ENCODE measurements around the gene PIAS4. TPM values are rescaled to one million over a fixed set of nuclear protein-coding genes. Genes with fewer than 3 reads are reported as not detected.

Gene PIAS4
- polyA plus RNA-seq, 1 donor = 27.5 TPM

DNA sequence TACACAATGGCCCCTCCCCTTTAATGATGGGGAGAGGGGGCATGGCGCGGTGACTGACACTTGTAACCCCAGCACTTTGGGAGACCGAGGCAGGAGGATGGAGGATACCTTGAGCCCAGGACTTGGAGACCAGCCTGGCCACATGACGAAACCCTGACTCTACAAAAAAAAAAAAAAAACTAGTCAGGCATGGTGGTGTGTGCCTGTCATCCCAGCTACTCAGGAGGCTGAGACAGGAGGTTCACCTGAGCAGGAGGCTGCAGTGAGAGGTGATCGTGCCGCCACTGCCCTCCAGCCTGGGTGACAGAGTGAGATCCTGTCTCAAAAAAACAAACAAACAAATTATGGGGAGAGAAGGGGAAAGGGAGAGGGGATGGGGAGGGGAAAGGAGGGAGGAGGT, 72.9 kb downstream of the PIAS4 start:
- no peak for DNase-seq

DNA sequence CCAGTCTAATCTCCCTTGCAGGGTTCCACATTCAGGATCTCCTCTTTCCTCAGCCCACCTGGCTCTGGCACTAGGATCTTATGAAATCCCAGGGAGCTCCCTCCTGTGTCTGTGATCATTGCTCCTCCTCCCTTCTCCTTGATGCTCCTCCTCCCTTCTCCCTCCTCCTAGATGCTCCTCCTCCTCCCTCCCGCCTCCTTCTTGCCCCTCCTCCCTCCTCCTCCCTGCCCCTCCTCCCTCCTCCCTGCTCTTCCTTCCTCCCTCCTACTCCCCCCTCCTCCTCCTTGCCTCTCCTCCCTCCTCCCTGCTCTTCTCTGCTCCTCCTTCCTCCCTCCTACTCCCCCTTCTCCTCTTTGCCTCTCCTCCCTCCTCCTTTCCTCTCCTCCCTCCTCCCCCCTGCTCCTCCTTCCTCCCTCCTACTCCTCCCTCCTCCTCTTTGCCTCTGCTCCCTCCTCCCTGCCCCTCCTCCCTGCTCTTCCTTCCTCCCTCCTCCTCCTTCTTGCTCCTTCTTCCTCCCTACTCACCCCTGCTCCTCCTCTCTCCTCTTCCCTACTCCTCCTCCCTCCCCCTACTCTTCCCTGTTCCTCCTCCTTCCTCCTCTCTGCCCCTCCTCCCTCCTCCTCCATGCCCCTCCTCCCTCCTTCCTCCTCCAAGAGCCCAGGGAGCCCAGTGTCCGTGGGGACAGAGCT, 74.0 kb downstream of the PIAS4 start:
- DNase-seq = no peak

DNA sequence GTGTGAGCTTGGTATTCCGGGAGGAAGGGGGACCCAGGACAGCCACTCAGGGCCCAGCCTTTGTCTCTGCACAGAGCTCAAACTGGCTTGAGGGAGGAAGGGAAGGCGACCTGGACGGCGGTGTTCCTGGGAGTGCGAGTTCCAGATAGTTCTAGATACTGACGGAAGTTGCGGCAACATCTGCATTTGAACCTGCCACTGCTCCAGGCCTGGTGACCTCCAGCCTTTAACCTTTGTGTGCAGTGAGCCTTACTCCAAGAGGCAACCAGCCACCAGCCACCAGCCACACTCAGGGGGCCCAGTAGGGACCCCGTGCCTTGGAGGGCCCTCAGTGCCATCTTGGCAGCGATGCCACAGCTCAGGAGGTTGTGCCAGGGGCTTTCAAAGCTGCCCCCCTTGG, 74.6 kb downstream of the PIAS4 start:
- no peak for DNase-seq

DNA sequence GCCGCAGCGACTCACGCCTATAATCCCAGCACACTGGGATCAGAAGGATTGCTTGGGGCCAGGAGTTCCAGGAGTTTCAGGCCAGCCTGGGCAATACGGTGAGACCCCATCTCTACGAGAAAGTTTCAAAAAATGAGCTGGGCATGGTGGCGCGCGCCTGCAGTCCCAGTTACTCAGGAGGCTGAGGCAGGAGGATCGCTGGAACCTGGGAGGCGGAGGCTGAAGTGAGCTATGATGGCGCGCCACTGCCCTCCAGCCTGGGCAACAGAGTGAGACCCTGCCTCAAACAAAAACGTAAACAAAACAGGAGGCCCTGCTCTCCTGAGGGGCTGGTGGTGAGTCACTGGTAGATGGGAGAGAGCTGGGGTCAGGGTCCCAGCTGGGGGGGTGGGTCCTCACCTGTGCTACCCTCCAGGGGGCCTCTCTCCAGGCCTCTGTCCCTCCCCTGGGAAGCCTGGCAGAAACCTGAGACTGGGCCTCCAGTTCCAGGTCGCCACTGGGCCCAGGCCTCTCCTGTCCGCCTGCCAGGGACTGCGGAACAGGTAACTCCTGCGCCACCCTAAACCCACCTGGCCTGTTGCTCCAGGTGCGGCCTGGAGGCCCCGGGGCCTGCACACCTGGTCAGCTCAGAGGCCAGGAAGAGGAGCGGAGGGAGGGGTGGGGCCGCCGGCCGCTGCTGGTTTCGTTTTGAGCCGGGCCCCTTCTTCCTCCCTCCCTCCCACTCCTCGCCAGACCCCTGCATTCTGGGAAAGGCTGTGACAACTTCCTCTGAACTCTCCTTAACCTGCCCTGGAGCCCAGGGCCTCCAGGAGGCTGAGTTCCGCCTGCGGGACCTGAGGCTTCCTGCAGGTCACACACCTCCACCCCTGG, 76.4 kb downstream of the PIAS4 start:
- DNase-seq = peak; percentile 64

DNA sequence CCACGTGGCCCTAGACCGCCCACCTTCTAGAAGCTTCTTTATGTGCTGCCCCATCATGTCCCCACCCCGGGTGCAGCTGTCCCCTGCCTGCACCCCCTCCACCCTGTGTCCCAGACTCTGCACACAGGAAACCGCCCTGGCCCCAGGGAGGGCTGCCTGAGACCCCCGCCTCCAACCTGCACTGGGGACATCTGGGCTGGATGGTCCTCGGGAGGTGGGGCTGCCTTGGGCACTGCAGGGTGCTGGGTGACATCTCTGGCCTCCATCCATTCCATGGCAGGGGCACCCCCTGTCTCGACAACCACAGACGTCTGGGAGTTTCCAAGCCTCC, 77.0 kb downstream of the PIAS4 start:
- DNase-seq = no peak

DNA sequence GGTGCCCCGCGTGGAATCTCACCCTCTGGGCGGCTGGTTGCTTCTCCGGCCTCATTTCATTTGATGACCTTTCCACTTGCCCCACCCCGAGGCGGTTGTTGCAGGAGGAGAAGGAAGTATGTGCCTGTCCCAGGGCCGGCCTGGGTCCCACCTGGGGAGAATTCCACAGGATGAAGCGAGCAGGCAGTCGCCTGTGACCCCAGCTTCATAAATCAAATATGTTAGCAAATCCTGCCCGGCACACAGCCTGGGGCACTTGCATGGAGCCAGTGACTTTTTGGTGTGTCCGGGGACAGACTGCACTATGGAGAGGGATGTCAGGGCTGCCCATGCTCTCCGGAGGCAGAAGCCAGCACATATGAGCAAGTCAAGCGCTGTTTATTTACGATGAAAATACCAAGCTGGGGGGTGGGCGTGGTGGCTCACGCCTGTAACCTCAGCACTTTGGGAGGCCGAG, 78.9 kb downstream of the PIAS4 start:
- DNase-seq = no peak

DNA sequence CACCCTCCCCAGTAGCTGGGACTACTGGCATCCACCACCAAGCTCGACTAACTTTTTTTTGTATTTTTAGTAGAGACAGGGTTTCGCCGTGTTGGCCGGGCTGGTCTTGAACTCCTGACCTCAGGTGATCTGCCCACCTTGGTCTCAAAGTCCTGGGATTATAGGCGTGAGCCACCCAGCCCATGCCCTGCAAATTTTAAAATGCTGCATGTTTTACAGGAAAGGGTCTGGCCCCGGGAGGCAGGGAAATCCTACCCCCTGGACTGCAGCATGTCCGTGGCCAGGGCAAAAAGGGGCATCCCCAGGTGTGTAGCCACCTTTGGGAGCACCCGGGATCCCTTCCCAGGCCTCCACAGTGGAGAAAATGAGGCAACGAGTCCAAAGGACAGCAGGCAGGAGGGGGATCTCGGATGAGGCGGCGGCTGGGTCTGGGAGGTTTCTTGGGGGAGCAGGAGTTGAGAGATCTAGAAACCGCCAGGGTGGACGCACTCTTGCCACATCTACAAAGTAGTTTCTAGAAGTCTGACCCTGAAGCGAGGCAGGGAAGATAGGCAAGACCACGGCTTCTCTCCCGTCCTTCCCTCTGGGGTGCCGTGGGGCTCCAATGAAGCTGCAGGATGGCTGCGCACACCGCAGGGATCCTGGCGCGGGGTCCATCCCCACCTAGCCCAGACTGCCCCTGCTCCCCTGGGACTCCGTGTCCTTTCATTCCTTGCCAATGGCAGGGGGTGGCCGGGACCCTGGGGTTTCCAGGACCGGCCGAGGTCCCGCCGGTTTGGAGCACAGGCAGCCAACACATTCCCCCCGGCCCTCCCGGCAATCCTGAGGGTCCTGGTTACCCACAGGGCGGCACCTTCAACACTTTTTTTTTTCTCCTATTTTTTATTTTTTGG, 80.5 kb downstream of the PIAS4 start:
- no peak for DNase-seq

DNA sequence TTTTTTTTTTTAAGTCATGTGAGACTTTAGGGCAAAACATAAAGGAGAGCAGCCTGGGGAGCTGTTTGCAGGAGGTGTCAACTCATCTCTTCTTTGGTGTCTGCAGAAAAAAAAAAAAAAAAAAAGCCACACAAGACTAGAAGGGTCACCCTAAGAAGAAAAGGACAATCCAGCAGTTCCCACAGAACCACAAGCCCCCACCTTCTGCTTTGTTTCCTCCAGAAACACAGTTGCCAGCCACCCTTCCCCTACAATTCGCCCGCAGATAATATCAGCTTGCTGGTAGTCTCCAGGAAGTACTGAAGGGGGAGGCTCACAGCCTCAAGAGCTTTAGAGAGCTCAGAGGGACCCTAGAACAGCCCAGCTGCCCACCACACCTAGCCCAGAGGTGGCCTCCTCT, 81.4 kb downstream of the PIAS4 start:
- no peak for DNase-seq

Other genes with a start within 250 kb of the PIAS4 start
- gene APBA3, start 246.0 kb upstream of the PIAS4 start, polyA plus RNA-seq (ENCODE audit: insufficient read length) = 20.4 TPM
- 27.5 TPM for gene MRPL54, start 245.1 kb upstream of the PIAS4 start, polyA plus RNA-seq (ENCODE audit: insufficient read length)
- gene RAX2, start 235.5 kb upstream of the PIAS4 start, polyA plus RNA-seq (ENCODE audit: insufficient read length) = not detected
- 2.7 TPM for gene MATK, start 221.4 kb upstream of the PIAS4 start, polyA plus RNA-seq (ENCODE audit: insufficient read length)
- not detected for gene ZFR2, start 138.7 kb upstream of the PIAS4 start, polyA plus RNA-seq (ENCODE audit: insufficient read length)
- gene ATCAY, start 127.1 kb upstream of the PIAS4 start, polyA plus RNA-seq (ENCODE audit: insufficient read length) = 1.8 TPM
- gene NMRK2, start 74.7 kb upstream of the PIAS4 start, polyA plus RNA-seq (ENCODE audit: insufficient read length) = 298 TPM
- 97.3 TPM for gene DAPK3, start 36.6 kb upstream of the PIAS4 start, polyA plus RNA-seq (ENCODE audit: insufficient read length)
- 2,964 TPM for gene EEF2, start 22.3 kb upstream of the PIAS4 start, polyA plus RNA-seq (ENCODE audit: insufficient read length)
- 10.7 TPM for gene ZBTB7A, start 59.2 kb downstream of the PIAS4 start, polyA plus RNA-seq (ENCODE audit: insufficient read length)
- 124 TPM for gene MAP2K2, start 116.4 kb downstream of the PIAS4 start, polyA plus RNA-seq (ENCODE audit: insufficient read length)
- gene CREB3L3, start 145.9 kb downstream of the PIAS4 start, polyA plus RNA-seq (ENCODE audit: insufficient read length) = not detected
- 15.5 TPM for gene SIRT6, start 174.8 kb downstream of the PIAS4 start, polyA plus RNA-seq (ENCODE audit: insufficient read length)
- gene ANKRD24, start 175.0 kb downstream of the PIAS4 start, polyA plus RNA-seq (ENCODE audit: insufficient read length) = 1.6 TPM
- 0.72 TPM for gene EBI3, start 221.8 kb downstream of the PIAS4 start, polyA plus RNA-seq (ENCODE audit: insufficient read length)
- 14.9 TPM for gene YJU2, start 239.3 kb downstream of the PIAS4 start, polyA plus RNA-seq (ENCODE audit: insufficient read length)